Neural cell (in vitro differentiated cells): Measurements from ENCODE around the gene THAP7. TPM values are rescaled to one million over a fixed set of nuclear protein-coding genes. Genes with fewer than 3 reads are reported as not detected.

Source experiments
- H2AFZ ChIP-seq: fragments of 200-600, 300-800 bp; sonication (generic), shearing (Covaris generic); 2 replicates; pipeline ENCODE4 v1.6.0; 2014; ENCODE audit warnings: low read depth, mild to moderate bottlenecking, antibody characterized with exemption, low read length, moderate library complexity
- H3F3A ChIP-seq: fragments of 200-600 bp; shearing (Covaris generic); 2 replicates; pipeline ENCODE4 v1.6.1; 2016; ENCODE audit warnings: mild to moderate bottlenecking, moderate library complexity, mixed read lengths, antibody characterized with exemption, low read length; ENCODE audit not compliant: insufficient read depth, poor library complexity, severe bottlenecking
- H3K27ac ChIP-seq: fragments of 200-600, 300-800 bp; sonication (generic), shearing (Covaris generic); 2 replicates; pipeline ENCODE4 v1.5.1; 2014; ENCODE audit warnings: mild to moderate bottlenecking, low read length, moderate library complexity
- H3K27me3 ChIP-seq: fragments of 300-800, 200-600 bp; sonication (generic), shearing (Covaris generic); 2 replicates; pipeline ENCODE4 v1.6.0; 2014; ENCODE audit warnings: mild to moderate bottlenecking, low read depth, low read length, moderate library complexity; ENCODE audit not compliant: insufficient read depth
- H3K36me3 ChIP-seq: fragments of 300-800, 200-600 bp; sonication (generic), shearing (Covaris generic); 2 replicates; pipeline ENCODE4 v1.5.1; 2014; ENCODE audit warnings: mild to moderate bottlenecking, antibody characterized with exemption, low read length, moderate library complexity; ENCODE audit not compliant: insufficient read depth
- H3K4me2 ChIP-seq: fragments of 300-800, 200-600 bp; sonication (generic), shearing (Covaris generic); 2 replicates; pipeline ENCODE4 v1.6.0; 2014; ENCODE audit warnings: mild to moderate bottlenecking, low read length
- H3K4me3 ChIP-seq: fragments of 300-800, 200-600 bp; sonication (generic), shearing (Covaris generic); 2 replicates; pipeline ENCODE4 v1.5.1; 2014; ENCODE audit warnings: mild to moderate bottlenecking, low read length, moderate library complexity
- H3K79me2 ChIP-seq: fragments of 200-600 bp; shearing (Covaris generic); replicated peaks from 2 replicates; pipeline ENCODE4 v1.6.0; 2014; ENCODE audit warnings: mild to moderate bottlenecking, low read length, moderate library complexity; ENCODE audit not compliant: insufficient read depth
- H3K9ac ChIP-seq: fragments of 300-800, 200-600 bp; sonication (generic), shearing (Covaris generic); 2 replicates; pipeline ENCODE4 v1.6.1; 2016; ENCODE audit warnings: mild to moderate bottlenecking, low read length, mixed read lengths
- H3K9me2 ChIP-seq: fragments of 200-600 bp; shearing (Covaris generic); 2 replicates; pipeline ENCODE4 v1.6.1; 2016; ENCODE audit warnings: mild to moderate bottlenecking, low read length, mixed read lengths; ENCODE audit not compliant: insufficient read depth
- H3K9me3 ChIP-seq: fragments of 200-600, 300-800 bp; sonication (generic), shearing (Covaris generic); 2 replicates; pipeline ENCODE4 v1.6.1; 2016; ENCODE audit warnings: mild to moderate bottlenecking, mixed run types, low read length, moderate library complexity, mixed read lengths
- H4K20me1 ChIP-seq: fragments of 200-600 bp; shearing (Covaris generic); 2 replicates; pipeline ENCODE4 v1.6.1; 2016; ENCODE audit warnings: mild to moderate bottlenecking, mixed run types; ENCODE audit not compliant: insufficient read depth
- EP300 ChIP-seq: fragments of 450-650 bp; conservative IDR thresholded peaks from 2 replicates; pipeline ENCODE4 v1.6.1; 2014; ENCODE audit warnings: antibody characterized with exemption, mild to moderate bottlenecking, moderate library complexity; ENCODE audit not compliant: poor library complexity, severe bottlenecking
- EZH2 ChIP-seq: fragments of 200-600, 300-800 bp; shearing (Covaris generic), sonication (generic); IDR thresholded peaks from 2 replicates; pipeline ENCODE4 v1.6.1; 2014; ENCODE audit warnings: antibody characterized with exemption, low read length, borderline replicate concordance, mild to moderate bottlenecking; ENCODE audit not compliant: insufficient read depth, poor library complexity, severe bottlenecking
- MXI1 ChIP-seq: fragments of 450-650 bp; conservative IDR thresholded peaks from 2 replicates; pipeline ENCODE4 v1.6.1; 2014; ENCODE audit warnings: antibody characterized with exemption, mild to moderate bottlenecking; ENCODE audit not compliant: poor library complexity, severe bottlenecking
- POLR2AphosphoS5 ChIP-seq: IDR thresholded peaks from 2 replicates; pipeline ENCODE4 v1.6.1; 2012
- RAD21 ChIP-seq: fragments of 450-650 bp; conservative IDR thresholded peaks from 2 replicates; pipeline ENCODE4 v1.6.1; 2014; ENCODE audit warnings: antibody characterized with exemption, mild to moderate bottlenecking, moderate library complexity
- SMC3 ChIP-seq: fragments of 450-650 bp; conservative IDR thresholded peaks from 2 replicates; pipeline ENCODE4 v1.6.1; 2014; ENCODE audit warnings: antibody characterized with exemption, mild to moderate bottlenecking, moderate library complexity; ENCODE audit not compliant: poor library complexity
- TAF1 ChIP-seq: IDR thresholded peaks from 2 replicates; pipeline ENCODE4 v1.6.1; 2012; ENCODE audit warnings: low read depth
- polyA plus RNA-seq: library from polyadenylated mRNA; depleted of rRNA; stranded (reverse); fragments of >200 nt; gene quantifications from 2 replicates; pipeline ENCODE4 v1.2.3, GENCODE V29; 2014
- TF ChIP-seq, protein P1 (sequence below): IDR thresholded peaks from 2 replicates; pipeline ENCODE4 v1.6.1; 2012; ENCODE audit warnings: borderline replicate concordance
- TF ChIP-seq, protein P2 (sequence below): fragments of 450-650 bp; IDR thresholded peaks from 2 replicates; pipeline ENCODE4 v1.5.1; 2014; ENCODE audit warnings: antibody characterized with exemption, mild to moderate bottlenecking, moderate library complexity; ENCODE audit not compliant: poor library complexity, severe bottlenecking

The THAP7 gene
- polyA plus RNA-seq, 1 donor from 2014 or later = 28.7 TPM

DNA sequence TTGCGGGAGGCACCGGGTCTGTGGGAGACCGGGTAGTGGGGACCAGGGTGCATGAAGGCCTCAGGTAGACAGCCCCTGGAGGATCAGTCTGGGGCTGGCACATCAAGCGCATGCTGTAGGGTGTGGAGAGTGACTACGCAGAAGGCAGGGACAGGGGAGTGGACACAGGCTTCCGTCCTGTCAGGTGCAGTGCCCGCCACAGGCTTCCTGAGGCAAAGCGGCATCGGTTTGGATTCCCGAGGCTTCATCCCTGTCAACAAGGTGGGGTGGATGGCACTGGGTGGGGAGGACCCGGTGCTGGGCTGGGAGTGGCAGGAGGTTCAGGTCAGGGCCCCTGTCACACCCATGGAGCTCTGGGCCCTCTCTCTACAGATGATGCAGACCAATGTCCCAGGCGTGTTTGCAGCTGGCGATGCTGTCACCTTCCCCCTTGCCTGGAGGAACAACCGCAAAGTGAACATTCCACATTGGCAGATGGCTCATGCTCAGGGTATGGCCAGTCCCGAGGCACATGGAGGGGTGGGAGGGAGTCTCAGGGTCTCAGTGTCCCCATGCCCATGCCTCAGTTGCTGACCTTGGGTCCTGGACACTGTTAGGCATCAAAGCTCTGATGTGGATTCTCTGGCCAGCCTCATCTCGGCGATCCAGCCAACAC lies 24.3 kb downstream of the THAP7 start:
- TF ChIP-seq, protein P1, sequence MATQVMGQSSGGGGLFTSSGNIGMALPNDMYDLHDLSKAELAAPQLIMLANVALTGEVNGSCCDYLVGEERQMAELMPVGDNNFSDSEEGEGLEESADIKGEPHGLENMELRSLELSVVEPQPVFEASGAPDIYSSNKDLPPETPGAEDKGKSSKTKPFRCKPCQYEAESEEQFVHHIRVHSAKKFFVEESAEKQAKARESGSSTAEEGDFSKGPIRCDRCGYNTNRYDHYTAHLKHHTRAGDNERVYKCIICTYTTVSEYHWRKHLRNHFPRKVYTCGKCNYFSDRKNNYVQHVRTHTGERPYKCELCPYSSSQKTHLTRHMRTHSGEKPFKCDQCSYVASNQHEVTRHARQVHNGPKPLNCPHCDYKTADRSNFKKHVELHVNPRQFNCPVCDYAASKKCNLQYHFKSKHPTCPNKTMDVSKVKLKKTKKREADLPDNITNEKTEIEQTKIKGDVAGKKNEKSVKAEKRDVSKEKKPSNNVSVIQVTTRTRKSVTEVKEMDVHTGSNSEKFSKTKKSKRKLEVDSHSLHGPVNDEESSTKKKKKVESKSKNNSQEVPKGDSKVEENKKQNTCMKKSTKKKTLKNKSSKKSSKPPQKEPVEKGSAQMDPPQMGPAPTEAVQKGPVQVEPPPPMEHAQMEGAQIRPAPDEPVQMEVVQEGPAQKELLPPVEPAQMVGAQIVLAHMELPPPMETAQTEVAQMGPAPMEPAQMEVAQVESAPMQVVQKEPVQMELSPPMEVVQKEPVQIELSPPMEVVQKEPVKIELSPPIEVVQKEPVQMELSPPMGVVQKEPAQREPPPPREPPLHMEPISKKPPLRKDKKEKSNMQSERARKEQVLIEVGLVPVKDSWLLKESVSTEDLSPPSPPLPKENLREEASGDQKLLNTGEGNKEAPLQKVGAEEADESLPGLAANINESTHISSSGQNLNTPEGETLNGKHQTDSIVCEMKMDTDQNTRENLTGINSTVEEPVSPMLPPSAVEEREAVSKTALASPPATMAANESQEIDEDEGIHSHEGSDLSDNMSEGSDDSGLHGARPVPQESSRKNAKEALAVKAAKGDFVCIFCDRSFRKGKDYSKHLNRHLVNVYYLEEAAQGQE = no peak
- TF ChIP-seq SMC3 (no peak), MXI1 (no peak), EZH2 (no peak), TAF1 (no peak), EP300 (no peak), POLR2AphosphoS5 (no peak), RAD21 (no peak)
- TF ChIP-seq, protein P2, sequence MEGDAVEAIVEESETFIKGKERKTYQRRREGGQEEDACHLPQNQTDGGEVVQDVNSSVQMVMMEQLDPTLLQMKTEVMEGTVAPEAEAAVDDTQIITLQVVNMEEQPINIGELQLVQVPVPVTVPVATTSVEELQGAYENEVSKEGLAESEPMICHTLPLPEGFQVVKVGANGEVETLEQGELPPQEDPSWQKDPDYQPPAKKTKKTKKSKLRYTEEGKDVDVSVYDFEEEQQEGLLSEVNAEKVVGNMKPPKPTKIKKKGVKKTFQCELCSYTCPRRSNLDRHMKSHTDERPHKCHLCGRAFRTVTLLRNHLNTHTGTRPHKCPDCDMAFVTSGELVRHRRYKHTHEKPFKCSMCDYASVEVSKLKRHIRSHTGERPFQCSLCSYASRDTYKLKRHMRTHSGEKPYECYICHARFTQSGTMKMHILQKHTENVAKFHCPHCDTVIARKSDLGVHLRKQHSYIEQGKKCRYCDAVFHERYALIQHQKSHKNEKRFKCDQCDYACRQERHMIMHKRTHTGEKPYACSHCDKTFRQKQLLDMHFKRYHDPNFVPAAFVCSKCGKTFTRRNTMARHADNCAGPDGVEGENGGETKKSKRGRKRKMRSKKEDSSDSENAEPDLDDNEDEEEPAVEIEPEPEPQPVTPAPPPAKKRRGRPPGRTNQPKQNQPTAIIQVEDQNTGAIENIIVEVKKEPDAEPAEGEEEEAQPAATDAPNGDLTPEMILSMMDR = no peak
- Histone ChIP-seq H3F3A (no peaks in the 10 kb centered on the region), H3K27ac (no peak overlapping the region), H3K27me3 (no peaks in the 10 kb centered on the region), H3K9ac (no peak overlapping the region), H3K4me3 (no peak overlapping the region), H3K9me2 (no peaks in the 10 kb centered on the region), H3K9me3 (no peaks in the 10 kb centered on the region), H3K4me2 (no peak overlapping the region), H4K20me1 (no peaks in the 10 kb centered on the region), H3K36me3 (no peaks in the 10 kb centered on the region), H2AFZ (no peak overlapping the region), H3K79me2 (no peaks in the 10 kb centered on the region)

DNA sequence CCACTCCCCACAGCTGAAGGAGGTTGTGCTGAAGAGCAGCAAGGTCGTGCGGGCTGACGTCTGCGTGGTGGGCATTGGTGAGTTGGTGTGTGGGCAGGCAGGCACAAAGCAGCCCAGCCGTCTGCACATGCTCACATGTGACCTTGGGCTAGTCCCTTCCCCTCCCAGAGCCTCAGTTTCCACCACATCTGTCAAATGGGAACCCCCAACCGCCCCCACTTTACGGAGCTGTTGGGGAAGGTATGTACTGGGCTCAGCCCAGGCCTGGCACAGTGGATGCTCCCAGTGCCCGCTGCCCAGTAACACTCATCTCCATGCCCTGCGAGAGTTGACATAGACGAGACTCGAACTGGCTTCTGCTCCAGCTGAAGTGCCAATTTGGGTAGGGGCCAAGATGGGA lies 24.9 kb downstream of the THAP7 start:
- H3K79me2 ChIP-seq = no peaks in the 10 kb centered on the region
- no peak overlapping the region for H3K9ac ChIP-seq
- no peak overlapping the region for H2AFZ ChIP-seq
- no peak overlapping the region for H3K4me2 ChIP-seq
- no peaks in the 10 kb centered on the region for H3K9me2 ChIP-seq
- no peaks in the 10 kb centered on the region for H3K9me3 ChIP-seq
- H3K27ac ChIP-seq = no peak overlapping the region
- TF ChIP-seq, protein P1 = no peak
- TF ChIP-seq, protein P2 = no peak
- TF ChIP-seq EZH2 (no peak), MXI1 (no peak), RAD21 (no peak), SMC3 (no peak), POLR2AphosphoS5 (no peak), EP300 (no peak), TAF1 (no peak)
- H3K4me3 ChIP-seq = no peak overlapping the region
- H4K20me1 ChIP-seq = no peaks in the 10 kb centered on the region
- H3K27me3 ChIP-seq = no peaks in the 10 kb centered on the region
- H3F3A ChIP-seq = no peaks in the 10 kb centered on the region
- H3K36me3 ChIP-seq = no peaks in the 10 kb centered on the region
